ENCODE results near the gene CDH16.

DNA sequence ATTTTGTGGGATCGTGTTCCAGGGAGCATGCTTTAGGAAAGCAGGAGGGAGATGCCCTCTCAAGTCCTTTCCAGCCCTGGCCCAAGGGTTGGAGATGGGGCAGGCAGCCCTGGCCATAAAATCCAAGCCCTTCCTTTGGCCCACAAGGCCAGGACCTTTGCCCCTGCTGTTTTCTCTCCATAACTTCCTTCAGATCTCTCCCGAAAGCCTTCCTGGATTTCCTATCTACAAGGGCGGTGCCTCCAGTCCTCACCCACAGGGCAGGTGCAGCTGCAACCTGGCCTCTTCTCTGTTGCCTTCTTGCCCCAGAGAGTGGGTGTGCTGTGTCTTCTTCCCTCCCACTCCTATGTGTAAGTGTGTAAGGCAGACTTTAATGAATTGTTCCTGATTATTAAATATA, 46.8 kb downstream of the CDH16 start:
- TF ChIP-seq, protein P1, sequence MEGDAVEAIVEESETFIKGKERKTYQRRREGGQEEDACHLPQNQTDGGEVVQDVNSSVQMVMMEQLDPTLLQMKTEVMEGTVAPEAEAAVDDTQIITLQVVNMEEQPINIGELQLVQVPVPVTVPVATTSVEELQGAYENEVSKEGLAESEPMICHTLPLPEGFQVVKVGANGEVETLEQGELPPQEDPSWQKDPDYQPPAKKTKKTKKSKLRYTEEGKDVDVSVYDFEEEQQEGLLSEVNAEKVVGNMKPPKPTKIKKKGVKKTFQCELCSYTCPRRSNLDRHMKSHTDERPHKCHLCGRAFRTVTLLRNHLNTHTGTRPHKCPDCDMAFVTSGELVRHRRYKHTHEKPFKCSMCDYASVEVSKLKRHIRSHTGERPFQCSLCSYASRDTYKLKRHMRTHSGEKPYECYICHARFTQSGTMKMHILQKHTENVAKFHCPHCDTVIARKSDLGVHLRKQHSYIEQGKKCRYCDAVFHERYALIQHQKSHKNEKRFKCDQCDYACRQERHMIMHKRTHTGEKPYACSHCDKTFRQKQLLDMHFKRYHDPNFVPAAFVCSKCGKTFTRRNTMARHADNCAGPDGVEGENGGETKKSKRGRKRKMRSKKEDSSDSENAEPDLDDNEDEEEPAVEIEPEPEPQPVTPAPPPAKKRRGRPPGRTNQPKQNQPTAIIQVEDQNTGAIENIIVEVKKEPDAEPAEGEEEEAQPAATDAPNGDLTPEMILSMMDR (IDR thresholded peaks at IDR 0.05): no peak
- no peak for TF ChIP-seq POLR2AphosphoS5 (IDR thresholded peaks at IDR 0.05)

Data from gastroesophageal sphincter (tissue), 3 donors.